ENCODE data around the gene STX3.

DNA sequence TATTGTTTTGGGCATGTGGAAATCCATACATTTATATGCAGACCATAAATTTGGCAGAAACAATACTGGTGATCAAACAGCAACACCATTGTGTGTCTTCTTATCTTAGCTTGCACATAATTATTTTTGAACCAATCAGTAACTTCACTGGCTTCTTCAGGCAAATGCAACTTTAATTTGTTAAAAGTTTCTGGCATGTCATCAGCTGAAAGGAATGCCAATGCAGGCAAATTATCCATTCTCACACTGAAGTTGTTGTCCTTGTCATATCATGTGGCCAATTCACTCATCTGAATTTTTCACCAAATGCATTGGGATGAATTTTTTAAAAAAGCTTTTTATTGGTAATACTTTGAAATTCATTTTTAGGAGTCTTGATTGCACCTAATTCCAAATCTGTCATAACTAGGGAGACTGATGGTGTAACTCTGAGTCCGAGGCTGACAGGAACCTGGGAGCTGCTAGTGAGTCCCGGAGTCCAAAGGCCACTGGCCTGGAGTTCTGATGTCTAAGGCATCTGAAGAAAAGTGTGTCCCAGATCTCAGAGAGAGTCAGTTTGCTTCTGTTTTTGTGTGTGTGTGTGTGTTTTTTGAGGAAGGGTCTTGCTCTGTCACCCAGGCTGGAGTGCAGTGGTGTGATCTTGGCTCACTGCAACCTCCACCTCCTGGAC, 24.1 kb upstream of the STX3 start:
- TF ChIP-seq, protein P1, sequence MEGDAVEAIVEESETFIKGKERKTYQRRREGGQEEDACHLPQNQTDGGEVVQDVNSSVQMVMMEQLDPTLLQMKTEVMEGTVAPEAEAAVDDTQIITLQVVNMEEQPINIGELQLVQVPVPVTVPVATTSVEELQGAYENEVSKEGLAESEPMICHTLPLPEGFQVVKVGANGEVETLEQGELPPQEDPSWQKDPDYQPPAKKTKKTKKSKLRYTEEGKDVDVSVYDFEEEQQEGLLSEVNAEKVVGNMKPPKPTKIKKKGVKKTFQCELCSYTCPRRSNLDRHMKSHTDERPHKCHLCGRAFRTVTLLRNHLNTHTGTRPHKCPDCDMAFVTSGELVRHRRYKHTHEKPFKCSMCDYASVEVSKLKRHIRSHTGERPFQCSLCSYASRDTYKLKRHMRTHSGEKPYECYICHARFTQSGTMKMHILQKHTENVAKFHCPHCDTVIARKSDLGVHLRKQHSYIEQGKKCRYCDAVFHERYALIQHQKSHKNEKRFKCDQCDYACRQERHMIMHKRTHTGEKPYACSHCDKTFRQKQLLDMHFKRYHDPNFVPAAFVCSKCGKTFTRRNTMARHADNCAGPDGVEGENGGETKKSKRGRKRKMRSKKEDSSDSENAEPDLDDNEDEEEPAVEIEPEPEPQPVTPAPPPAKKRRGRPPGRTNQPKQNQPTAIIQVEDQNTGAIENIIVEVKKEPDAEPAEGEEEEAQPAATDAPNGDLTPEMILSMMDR (IDR thresholded peaks at IDR 0.05; ENCODE audit: low read depth, low read length): no peak
- no peak for TF ChIP-seq EZH2phosphoT487 (IDR thresholded peaks at IDR 0.05; ENCODE audit: low read depth)

All from OCI-LY3 (cell line).